IMR-90 (cell line): ENCODE results near the gene GFRA4. TPM values are rescaled to one million over a fixed set of nuclear protein-coding genes. Genes with fewer than 3 reads are reported as not detected.

Experiments
- ATAC-seq: fragments of 200-7000 bp; cut with Tn5 transposase; 2 replicates; pipeline ENCODE4 v1.9.1; 2020; ENCODE audit warnings: low read depth, mild to moderate bottlenecking, moderate library complexity
- Bru-seq: library from RNA; stranded (reverse); fragments of 400-500 nt; gene quantifications from one replicate; lab custom pipeline; 2021; lab: Mats Ljungman, UMichigan
- BruChase-seq, 2 experiments: library from RNA; stranded (reverse); fragments of 400-500 nt; gene quantifications; one replicate each; lab custom pipeline; 2021; lab: Mats Ljungman, UMichigan
- BruUV-seq: library from RNA; stranded (reverse); fragments of 400-500 nt; replicated peaks from 2 replicates; lab custom pipeline; 2021; lab: Mats Ljungman, UMichigan
- CTCF ChIA-PET: fragments of 300-600 bp; formaldehyde crosslinking; extraction: SDS; loops from one replicate; lab custom pipeline; 2021; ENCODE audit warnings: antibody characterized with exemption; lab: Yijun Ruan, JAX
- POLR2A ChIA-PET: fragments of 300-600 bp; sonication (Branson Sonifier 250); formaldehyde crosslinking; loops from one replicate; lab custom pipeline; 2022; ENCODE audit warnings: antibody characterized with exemption; ENCODE audit not compliant: unreplicated experiment; lab: Charles Lee
- DNase-seq: peaks from one replicate; pipeline ENCODE4 v3.0.0; 2013
- H2AFZ ChIP-seq: replicated peaks from 2 replicates; pipeline ENCODE3; 2013; ENCODE audit warnings: low read length, mild to moderate bottlenecking; ENCODE audit not compliant: poor library complexity
- H2AK5ac ChIP-seq: 2 replicates; pipeline ENCODE4 v1.6.1; 2013; ENCODE audit warnings: low read depth, low read length, inconsistent platforms
- H2AK9ac ChIP-seq: replicated peaks from 2 replicates; pipeline ENCODE3; 2013; ENCODE audit warnings: mild to moderate bottlenecking, low read depth, low read length, moderate library complexity; ENCODE audit not compliant: poor library complexity
- H2BK120ac ChIP-seq: 2 replicates; pipeline ENCODE4 v1.6.1; 2013; ENCODE audit warnings: low read depth, low read length, inconsistent platforms
- H2BK15ac ChIP-seq: 3 replicates; pipeline ENCODE4 v1.6.1; 2013; ENCODE audit warnings: low read depth, low read length, inconsistent platforms
- H2BK20ac ChIP-seq: 2 replicates; pipeline ENCODE4 v1.6.1; 2013; ENCODE audit warnings: low read depth, mild to moderate bottlenecking, inconsistent platforms, low read length, moderate library complexity
- H2BK5ac ChIP-seq: 2 replicates; pipeline ENCODE4 v1.6.1; 2013; ENCODE audit warnings: mild to moderate bottlenecking, low read depth, low read length, inconsistent platforms; ENCODE audit not compliant: poor library complexity, severe bottlenecking
- H3K14ac ChIP-seq: replicated peaks from 2 replicates; pipeline ENCODE4 v1.6.1; 2013; ENCODE audit warnings: low read depth, low read length, inconsistent platforms
- H3K18ac ChIP-seq: 2 replicates; pipeline ENCODE4 v1.6.1; 2013; ENCODE audit warnings: low read depth, low read length, control low read depth
- H3K23ac ChIP-seq: 2 replicates; pipeline ENCODE4 v1.6.1; 2013; ENCODE audit warnings: low read depth, low read length, inconsistent platforms
- H3K27ac ChIP-seq: 2 replicates; pipeline ENCODE4 v1.5.1; 2013; ENCODE audit warnings: mild to moderate bottlenecking, control low read depth, low read length; ENCODE audit not compliant: insufficient read depth
- H3K27me3 ChIP-seq: 2 replicates; pipeline ENCODE4 v1.6.1; 2013; ENCODE audit warnings: low read length; ENCODE audit not compliant: control insufficient read depth, insufficient read depth
- H3K36me3 ChIP-seq: 2 replicates; pipeline ENCODE4 v1.6.1; 2013; ENCODE audit warnings: low read length, mixed read lengths; ENCODE audit not compliant: control insufficient read depth, insufficient read depth
- H3K4ac ChIP-seq: 2 replicates; pipeline ENCODE4 v1.6.1; 2013; ENCODE audit warnings: low read depth, low read length, inconsistent platforms
- H3K4me1 ChIP-seq: 2 replicates; pipeline ENCODE4 v1.6.1; 2013; ENCODE audit warnings: low read length, mixed read lengths; ENCODE audit not compliant: control insufficient read depth, insufficient read depth
- H3K4me2 ChIP-seq: 2 replicates; pipeline ENCODE4 v1.6.1; 2013; ENCODE audit warnings: low read depth, mild to moderate bottlenecking, control low read depth, low read length, moderate library complexity
- H3K4me3 ChIP-seq: 2 replicates; pipeline ENCODE4 v1.5.1; 2013; ENCODE audit warnings: low read depth, mild to moderate bottlenecking, control low read depth, low read length, moderate library complexity; ENCODE audit not compliant: insufficient read depth
- H3K56ac ChIP-seq: 2 replicates; pipeline ENCODE4 v1.6.1; 2013; ENCODE audit warnings: low read length, inconsistent platforms; ENCODE audit not compliant: insufficient read depth; ENCODE audit errors: extremely low read depth
- H3K79me1 ChIP-seq, 2 experiments: 2 replicates each; pipeline ENCODE4 v1.6.1; 2013; ENCODE audit warnings: low read length in 2 of 2, inconsistent platforms in 1 of 2, low read depth in 1 of 2
- H3K9ac ChIP-seq: 2 replicates; pipeline ENCODE4 v1.6.1; 2013; ENCODE audit warnings: low read depth, low read length, control low read depth
- H3K9me1 ChIP-seq: 2 replicates; pipeline ENCODE4 v1.6.1; 2013; ENCODE audit warnings: low read length, inconsistent platforms; ENCODE audit not compliant: insufficient read depth
- H3K9me3 ChIP-seq: 2 replicates; pipeline ENCODE4 v1.6.1; 2013; ENCODE audit warnings: low read length; ENCODE audit not compliant: control insufficient read depth, insufficient read depth
- H4K20me1 ChIP-seq: 2 replicates; pipeline ENCODE4 v1.6.1; 2013; ENCODE audit warnings: low read length, inconsistent platforms; ENCODE audit not compliant: insufficient read depth
- H4K5ac ChIP-seq: 2 replicates; pipeline ENCODE4 v1.6.1; 2013; ENCODE audit warnings: mild to moderate bottlenecking, low read depth, low read length, control low read depth
- H4K8ac ChIP-seq, 2 experiments: 2 replicates each; pipeline ENCODE4 v1.6.1; 2013; ENCODE audit warnings: low read depth in 2 of 2, low read length in 2 of 2, control low read depth in 1 of 2, inconsistent platforms in 1 of 2
- H4K91ac ChIP-seq: 2 replicates; pipeline ENCODE4 v1.6.1; 2013; ENCODE audit warnings: low read depth, low read length, inconsistent platforms; ENCODE audit not compliant: insufficient read depth
- BHLHE40 ChIP-seq: fragments of 150-350 bp; IDR thresholded peaks from 2 replicates; pipeline ENCODE4 v1.6.1; 2016; ENCODE audit warnings: mild to moderate bottlenecking, low read depth, low read length
- CTCF ChIP-seq: conservative IDR thresholded peaks from 2 replicates; pipeline ENCODE4 v1.5.1; 2012; ENCODE audit warnings: mild to moderate bottlenecking, low read depth, low read length, improper control_type of control experiment
- FOS ChIP-seq: fragments of 150-350 bp; IDR thresholded peaks from 2 replicates; pipeline ENCODE4 v1.6.1; 2016; ENCODE audit warnings: low read depth, low read length
- NFE2L2 ChIP-seq: fragments of 150-350 bp; IDR thresholded peaks from 2 replicates; pipeline ENCODE4 v1.6.1; 2016; ENCODE audit warnings: low read depth, mild to moderate bottlenecking, low read length
- RAD21 ChIP-seq: IDR thresholded peaks from 2 replicates; pipeline ENCODE4 v1.6.1; 2012; ENCODE audit warnings: low read length, improper control_type of control experiment
- RFX5 ChIP-seq: IDR thresholded peaks from 2 replicates; pipeline ENCODE4 v1.8.0; 2012; ENCODE audit warnings: low read depth, mild to moderate bottlenecking, low read length, moderate library complexity
- SMC3 ChIP-seq: fragments of 150-350 bp; IDR thresholded peaks from 2 replicates; pipeline ENCODE4 v1.6.1; 2016; ENCODE audit warnings: low read depth, mild to moderate bottlenecking, antibody characterized with exemption, low read length, moderate library complexity
- WGBS, 2 experiments: methylation state at CpG; one replicate each; pipeline versions ENCODE4 v1.1.5 to v1.1.7; 2013; ENCODE audit warnings: missing lambda C conversion rate in 2 of 2; ENCODE audit not compliant: insufficient read length in 1 of 2; ENCODE audit errors: extremely low coverage in 2 of 2; 5-methylcytosine and 5-hydroxymethylcytosine counted together
- dilution Hi-C: fragments of 300-500 bp; cut with HindIII; formaldehyde crosslinking; loops from one replicate; pipeline ENCODE4 v1.14.3; 2018; ENCODE audit warnings: low sequenced_read_pairs; ENCODE audit not compliant: unreplicated experiment
- in situ Hi-C: fragments of 300-500 bp; cut with MboI; formaldehyde crosslinking; loops from 3 replicates; pipeline ENCODE4 v1.14.3; 2019; ENCODE audit warnings: low sequenced_read_pairs, inconsistent platforms, mixed read lengths
- intact Hi-C: fragments of 100-400 bp; cut with micrococcal nuclease; formaldehyde crosslinking; loops from 2 replicates; pipeline ENCODE4 v1.10.0; 2022
- long read RNA-seq: library from polyadenylated mRNA; unstranded; transcript quantifications from one replicate; pipeline ENCODE4 v2.0.0, GENCODE V29; 2021; ENCODE audit not compliant: unreplicated experiment
- polyA plus RNA-seq, 3 experiments: library from polyadenylated mRNA; depleted of rRNA; stranded (reverse); fragments of >200 nt; gene quantifications; 2 replicates each; pipeline ENCODE4 v1.2.3, GENCODE V29; 2012; ENCODE audit warnings: low replicate concordance in 1 of 3
- total RNA-seq: library from RNA; depleted of rRNA; stranded (reverse); fragments of >200 nt; gene quantifications from 2 replicates; pipeline ENCODE4 v1.2.3, GENCODE V29; 2012; rRNA removed

The GFRA4 gene, protein sequence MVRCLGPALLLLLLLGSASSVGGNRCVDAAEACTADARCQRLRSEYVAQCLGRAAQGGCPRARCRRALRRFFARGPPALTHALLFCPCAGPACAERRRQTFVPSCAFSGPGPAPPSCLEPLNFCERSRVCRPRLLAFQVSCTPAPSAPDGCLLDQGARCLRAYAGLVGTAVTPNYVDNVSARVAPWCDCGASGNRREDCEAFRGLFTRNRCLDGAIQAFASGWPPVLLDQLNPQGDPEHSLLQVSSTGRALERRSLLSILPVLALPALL
- total RNA-seq (not detected in 2 replicates), polyA plus RNA-seq (2012; rRNA removed) (not detected in 2 replicates), Bru-seq, nascent RNA (not detected), BruChase-seq, experiment 1, labeled RNA remaining after a 6-hour chase (not detected), BruChase-seq, experiment 2, labeled RNA remaining after a 2-hour chase (not detected)
- polyA plus RNA-seq (2012; cell fraction: cytosol; rRNA removed) = not detected in 2 replicates
- polyA plus RNA-seq (2012; cell fraction: nucleus; rRNA removed; ENCODE audit: low replicate concordance) = not detected in 2 replicates
- long read RNA-seq = 0 reads

- no peak for TF ChIP-seq SMC3
- TF ChIP-seq RFX5 = no peak
- no peak for TF ChIP-seq CTCF
- no peak for TF ChIP-seq FOS
- TF ChIP-seq NFE2L2 = no peak
- no peak for TF ChIP-seq BHLHE40
- TF ChIP-seq RAD21 = no peak
- no peak within 1 kb of the TSS for H3K4me2 ChIP-seq
- ChIA-PET CTCF (no interaction called here), POLR2A (no interaction called here)
- H4K8ac ChIP-seq = no peak within 1 kb of the TSS
- no peak within 1 kb of the TSS for H3K14ac ChIP-seq
- in situ Hi-C loops = no loop called here
- 0 out of 2 replicates have a peak, but pooled peaks cover 3% of the 10 kb centered on the region for H4K20me1 ChIP-seq
- no peak within 1 kb of the TSS for H2BK5ac ChIP-seq
- no peak within 1 kb of the TSS for H3K23ac ChIP-seq
- no peak within 1 kb of the TSS for H3K4me3 ChIP-seq
- DNase-seq = no peak
- no peak within 1 kb of the TSS for H4K91ac ChIP-seq
- no peak within 1 kb of the TSS for H4K5ac ChIP-seq
- no peaks in the 10 kb centered on the region for H3K36me3 ChIP-seq
- 46% methylated on average over 6 of the region's 19 CpGs; no CpG with 5 or more reads in 1 of the 2 experiments for WGBS, 2 experiments
- no peaks in the 10 kb centered on the region for H3K9me3 ChIP-seq
- H2BK20ac ChIP-seq = no peak within 1 kb of the TSS
- no TSS peak for BruUV-seq
- no peak within 1 kb of the TSS for H3K9ac ChIP-seq
- H3K56ac ChIP-seq = no peak within 1 kb of the TSS
- no peak within 1 kb of the TSS for H2AK9ac ChIP-seq
- H2AK5ac ChIP-seq = no peak within 1 kb of the TSS
- no peak within 1 kb of the TSS for H2BK120ac ChIP-seq
- H3K79me1 ChIP-seq = no peaks in the 10 kb centered on the region
- no peak within 1 kb of the TSS for H3K18ac ChIP-seq
- no peak within 1 kb of the TSS for H3K4ac ChIP-seq
- H3K27me3 ChIP-seq = peaks cover 55% of the 10 kb centered on the region
- H3K9me1 ChIP-seq = no peaks in the 10 kb centered on the region
- dilution Hi-C loops = no loop called here
- H2AFZ ChIP-seq = no peak within 1 kb of the TSS
- no peak within 1 kb of the TSS for H2BK15ac ChIP-seq
- H3K27ac ChIP-seq = no peak within 1 kb of the TSS
- intact Hi-C loops = no loop called here
- no peak for ATAC-seq
- H3K4me1 ChIP-seq = no peaks in the 10 kb centered on the region
These were observed at the start of gene GFRA4 for GRCh38 chr20:3663031-3663701. TSS of gene GFRA4 (minus strand) at chr20:3663399. CDS start at chr20:3663399, 0 bp downstream.
